Endothelial cell of umbilical vein (primary cell): ENCODE results near the gene TIFAB. TPM values are rescaled to one million over a fixed set of nuclear protein-coding genes. Genes with fewer than 3 reads are reported as not detected.

Experiments
- BruUV-seq: library from RNA; stranded (reverse); fragments of 400-500 nt; replicated peaks from 2 replicates; lab custom pipeline; 2021; lab: Mats Ljungman, UMichigan
- CTCF ChIA-PET: fragments of 300-600, 350-600 bp; sonication (Branson Sonifier 250); formaldehyde crosslinking; loops from one replicate; lab custom pipeline; 2021; ENCODE audit warnings: antibody characterized with exemption, inconsistent platforms; lab: Charles Lee
- POLR2A ChIA-PET: fragments of 300-600, 350-600 bp; sonication (Branson Sonifier 250); formaldehyde crosslinking; loops from one replicate; lab custom pipeline; 2021; ENCODE audit warnings: antibody characterized with exemption, inconsistent platforms; lab: Charles Lee
- DNase-seq: peaks from one replicate; pipeline ENCODE4 v3.0.0-alpha.2; 2011; ENCODE audit warnings: low read depth, low spot score
- FAIRE-seq: peaks from 2 replicates; lab custom pipeline; 2011; peaks lifted over from hg19 to GRCh38; lab: Jason Lieb, UNC
- H2AFZ ChIP-seq: 2 replicates; pipeline ENCODE4 v1.6.0; 2012; ENCODE audit warnings: low read depth, low read length, control low read depth, inconsistent platforms
- H3K27ac ChIP-seq: 2 replicates; pipeline ENCODE4 v1.5.1; 2011; ENCODE audit warnings: low read depth, mild to moderate bottlenecking, control low read depth, low read length, moderate library complexity; ENCODE audit not compliant: insufficient read depth
- H3K27me3 ChIP-seq, 2 experiments: 2 replicates each; pipeline versions ENCODE4 v1.6.0 to v1.6.1; 2011; ENCODE audit warnings: low read length in 2 of 2, mixed read lengths in 1 of 2; ENCODE audit not compliant: control insufficient read depth in 2 of 2, insufficient read depth in 2 of 2
- H3K36me3 ChIP-seq, 2 experiments: 2 replicates in 1 of 2; 3 replicates in 1 of 2; pipeline ENCODE4 v1.5.1; 2011; ENCODE audit warnings: low read length in 2 of 2, mild to moderate bottlenecking in 1 of 2, moderate library complexity in 1 of 2; ENCODE audit not compliant: control insufficient read depth in 2 of 2, insufficient read depth in 2 of 2; ENCODE audit errors: extremely low read depth in 1 of 2
- H3K4me1 ChIP-seq: 3 replicates; pipeline ENCODE4 v1.5.1; 2011; ENCODE audit warnings: mild to moderate bottlenecking, low read length; ENCODE audit not compliant: control insufficient read depth, insufficient read depth; ENCODE audit errors: extremely low read depth
- H3K4me2 ChIP-seq: 2 replicates; pipeline ENCODE4 v1.6.1; 2011; ENCODE audit warnings: low read length, control low read depth, mixed read lengths; ENCODE audit not compliant: insufficient read depth
- H3K4me3 ChIP-seq, 3 experiments: fragments of 200-600 bp in 1 of 3; sonication (generic), shearing (Covaris generic) in 1 of 3; replicated peaks in 1 of 3; 2 replicates each; pipeline ENCODE4 v1.5.1; 2011 to 2016; ENCODE audit warnings: control low read depth in 3 of 3, low read length in 3 of 3, mild to moderate bottlenecking in 2 of 3, inconsistent platforms in 1 of 3, low read depth in 1 of 3, moderate library complexity in 1 of 3; ENCODE audit not compliant: insufficient read depth in 1 of 3
- H3K79me2 ChIP-seq: 2 replicates; pipeline ENCODE4 v1.6.0; 2012; ENCODE audit warnings: low read length, inconsistent platforms; ENCODE audit not compliant: control insufficient read depth, insufficient read depth
- H3K9ac ChIP-seq: replicated peaks from 2 replicates; pipeline ENCODE3; 2011; ENCODE audit warnings: low read length, control low read depth; ENCODE audit not compliant: insufficient read depth; ENCODE audit errors: extremely low read depth
- H3K9me1 ChIP-seq: replicated peaks from 3 replicates; pipeline ENCODE4 v1.6.0; 2011; ENCODE audit warnings: mild to moderate bottlenecking, low read length; ENCODE audit not compliant: control insufficient read depth, insufficient read depth; ENCODE audit errors: extremely low read depth
- H3K9me3 ChIP-seq: replicated peaks from 2 replicates; pipeline ENCODE4 v1.5.1; 2012; ENCODE audit warnings: low read length, inconsistent platforms; ENCODE audit not compliant: control insufficient read depth, insufficient read depth
- H4K20me1 ChIP-seq: replicated peaks from 2 replicates; pipeline ENCODE3; 2011; ENCODE audit warnings: mild to moderate bottlenecking, low read length; ENCODE audit not compliant: control insufficient read depth, insufficient read depth; ENCODE audit errors: extremely low read depth
- EZH2 ChIP-seq: IDR thresholded peaks from 2 replicates; pipeline ENCODE4 v1.6.1; 2012; ENCODE audit warnings: borderline replicate concordance, low read depth, mild to moderate bottlenecking, moderate library complexity, low read length, inconsistent platforms; ENCODE audit not compliant: severe bottlenecking
- FOS ChIP-seq: IDR thresholded peaks from 2 replicates; pipeline ENCODE4 v1.6.1; 2011; ENCODE audit warnings: mild to moderate bottlenecking, low read length, moderate library complexity, borderline replicate concordance; ENCODE audit not compliant: insufficient read depth
- GATA2 ChIP-seq: IDR thresholded peaks from 2 replicates; pipeline ENCODE4 v1.7.0; 2011; ENCODE audit warnings: low read depth, mild to moderate bottlenecking, moderate library complexity, mixed read lengths, low read length; ENCODE audit not compliant: insufficient read length, insufficient read depth
- JUN ChIP-seq: IDR thresholded peaks from 2 replicates; pipeline ENCODE4 v1.6.1; 2011; ENCODE audit warnings: borderline replicate concordance, low read depth; ENCODE audit not compliant: insufficient read length, insufficient read depth
- MYC ChIP-seq: IDR thresholded peaks from one replicate; pipeline ENCODE4 v1.6.1; 2011; ENCODE audit warnings: mild to moderate bottlenecking, low read depth, low read length
- POLR2A ChIP-seq: IDR thresholded peaks from 2 replicates; pipeline ENCODE4 v1.6.1; 2012; ENCODE audit warnings: low read depth, mild to moderate bottlenecking, control low read depth, low read length
- POLR2AphosphoS5 ChIP-seq: IDR thresholded peaks from 2 replicates; pipeline ENCODE4 v1.6.1; 2012; ENCODE audit warnings: low read depth, mild to moderate bottlenecking, control low read depth, low read length, moderate library complexity; ENCODE audit not compliant: insufficient read depth
- dilution Hi-C: fragments of 300-500 bp; cut with MboI; formaldehyde crosslinking; loops from one replicate; pipeline ENCODE4 v1.15.0; 2019; ENCODE audit warnings: low sequenced_read_pairs; ENCODE audit not compliant: extremely low pct_ligation_motif_present
- intact Hi-C: fragments of 100-400 bp; cut with micrococcal nuclease; formaldehyde crosslinking; loops from one replicate; pipeline ENCODE4 v1.10.0; 2022
- polyA plus RNA-seq, 4 experiments: library from polyadenylated mRNA; depleted of rRNA in 3 of 4; stranded (reverse) in 3 of 4; unstranded in 1 of 4; fragments of >200 nt; gene quantifications; 2 replicates each; pipeline versions ENCODE4 v1.2.1 to v1.2.3, GENCODE V29; 2011 to 2012; ENCODE audit warnings: missing spikeins in 1 of 4
- total RNA-seq: library from RNA; stranded (reverse); gene quantifications from 2 replicates; pipeline ENCODE4 v1.2.3, GENCODE V29; 2021
- TF ChIP-seq, protein P1 (sequence below), 2 donors: IDR thresholded peaks; 1 replicate in 1 of 2; 2 replicates in 1 of 2; pipeline ENCODE4 v1.5.1; 2011; ENCODE audit warnings: low read length in 2 of 2, mild to moderate bottlenecking in 2 of 2, moderate library complexity in 2 of 2, control low read depth in 1 of 2, inconsistent platforms in 1 of 2, low read depth in 1 of 2; ENCODE audit not compliant: insufficient read depth in 1 of 2; ENCODE audit errors: extremely low read depth in 1 of 2
- TF ChIP-seq, protein P2 (sequence below): IDR thresholded peaks from 2 replicates; pipeline ENCODE4 v1.6.1; 2011; ENCODE audit not compliant: insufficient read depth, insufficient read length

TIFAB gene
- total and polyA plus RNA-seq, 2 donors (not counting 3 experiments of a cell fraction or from before 2014, with no cell fraction given) = not detected

DNA sequence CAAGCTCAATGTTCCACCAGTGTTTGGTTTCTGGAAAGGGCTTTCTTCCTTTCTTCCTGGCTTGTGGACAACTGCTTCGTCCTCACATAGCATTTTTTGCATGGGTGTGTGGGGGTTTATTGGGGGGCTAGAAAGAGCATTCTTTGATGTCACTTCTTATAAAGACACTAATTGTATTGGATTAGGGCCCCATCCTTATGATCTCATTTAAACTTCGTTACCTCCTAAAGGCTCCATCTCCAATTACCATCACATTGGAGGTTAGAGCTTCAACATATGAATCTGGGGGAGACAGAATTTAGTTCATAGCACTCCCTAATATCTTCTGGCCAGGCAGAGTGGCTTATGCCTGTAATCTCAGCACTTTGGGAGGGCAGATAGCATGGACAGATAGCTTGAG lies 47.1 kb downstream of the TIFAB start:
- ChIA-PET POLR2A (no interaction called here), CTCF (interaction anchor here (1.5 to 3.2 kb wide), 2 partner anchors 15 to 20 kb away, joined by 3 to 23 read pairs; no protein-coding TSS in a partner anchor)
- intact Hi-C loops = no loop called here
- Histone ChIP-seq H3K9ac (no peak overlapping the region), H2AFZ (no peak overlapping the region), H4K20me1 (no peaks in the 10 kb centered on the region), H3K9me3 (no peaks in the 10 kb centered on the region), H3K27ac (no peak overlapping the region), H3K4me1 (no peaks in the 10 kb centered on the region), H3K27me3 (peaks cover 3 to 22% of the 10 kb centered on the region in 2 experiments), H3K79me2 (no peaks in the 10 kb centered on the region), H3K9me1 (no peaks in the 10 kb centered on the region), H3K4me2 (no peak overlapping the region), H3K4me3 (no peak overlapping the region), H3K36me3 (no peaks in the 10 kb centered on the region)
- FAIRE-seq (no peak), DNase-seq (no peak)
- TF ChIP-seq POLR2A (no peak), POLR2AphosphoS5 (no peak), FOS (no peak)
- TF ChIP-seq, protein P1, sequence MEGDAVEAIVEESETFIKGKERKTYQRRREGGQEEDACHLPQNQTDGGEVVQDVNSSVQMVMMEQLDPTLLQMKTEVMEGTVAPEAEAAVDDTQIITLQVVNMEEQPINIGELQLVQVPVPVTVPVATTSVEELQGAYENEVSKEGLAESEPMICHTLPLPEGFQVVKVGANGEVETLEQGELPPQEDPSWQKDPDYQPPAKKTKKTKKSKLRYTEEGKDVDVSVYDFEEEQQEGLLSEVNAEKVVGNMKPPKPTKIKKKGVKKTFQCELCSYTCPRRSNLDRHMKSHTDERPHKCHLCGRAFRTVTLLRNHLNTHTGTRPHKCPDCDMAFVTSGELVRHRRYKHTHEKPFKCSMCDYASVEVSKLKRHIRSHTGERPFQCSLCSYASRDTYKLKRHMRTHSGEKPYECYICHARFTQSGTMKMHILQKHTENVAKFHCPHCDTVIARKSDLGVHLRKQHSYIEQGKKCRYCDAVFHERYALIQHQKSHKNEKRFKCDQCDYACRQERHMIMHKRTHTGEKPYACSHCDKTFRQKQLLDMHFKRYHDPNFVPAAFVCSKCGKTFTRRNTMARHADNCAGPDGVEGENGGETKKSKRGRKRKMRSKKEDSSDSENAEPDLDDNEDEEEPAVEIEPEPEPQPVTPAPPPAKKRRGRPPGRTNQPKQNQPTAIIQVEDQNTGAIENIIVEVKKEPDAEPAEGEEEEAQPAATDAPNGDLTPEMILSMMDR (IDR thresholded peaks at IDR 0.05; ENCODE audit: extremely low read depth in 1 of 2, insufficient read depth in 1 of 2, low read depth in 1 of 2, low read length in 2 of 2) = no peak
- BruUV-seq = no TSS peak
- dilution Hi-C loops = no loop called here

DNA sequence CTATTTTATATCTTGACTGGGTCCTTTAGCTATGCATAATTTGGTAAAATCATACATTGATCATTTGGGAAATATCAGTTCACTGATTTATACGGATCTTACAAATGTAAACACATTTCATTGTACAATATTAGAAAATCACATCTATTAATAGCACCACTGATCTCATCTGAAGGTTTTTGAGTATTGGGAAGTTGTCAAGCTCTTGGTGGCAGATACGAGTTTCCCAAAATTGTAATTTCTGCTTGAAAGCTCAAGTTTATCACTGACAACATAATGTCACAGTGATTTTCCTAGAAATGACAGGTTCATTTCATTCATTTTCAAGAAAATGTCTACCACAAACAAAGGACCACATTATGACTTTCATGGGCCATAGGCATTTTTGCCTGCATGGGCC lies 50.1 kb downstream of the TIFAB start:
- Histone ChIP-seq H3K4me2 (no peak overlapping the region), H3K9ac (no peak overlapping the region), H3K9me3 (no peaks in the 10 kb centered on the region), H3K79me2 (peaks cover 17% of the 10 kb centered on the region), H3K36me3 (no peaks in the 10 kb centered on the region), H3K4me1 (peaks cover 13% of the 10 kb centered on the region), H3K27me3 (peaks cover 3 to 15% of the 10 kb centered on the region in 2 experiments), H3K27ac (no peak overlapping the region), H2AFZ (no peak overlapping the region), H3K9me1 (no peaks in the 10 kb centered on the region), H3K4me3 (no peak overlapping the region), H4K20me1 (no peaks in the 10 kb centered on the region)
- CTCF ChIA-PET = interaction anchor here (1.0 to 2.1 kb wide), 6 partner anchors 9 to 152 kb away, joined by 3 to 7 read pairs (median 3); no protein-coding TSS in a partner anchor
- no peak for FAIRE-seq
- no peak for DNase-seq
- dilution Hi-C loops = no loop called here
- no TSS peak for BruUV-seq
- intact Hi-C loops = no loop called here
- POLR2A ChIA-PET = no interaction called here
- TF ChIP-seq JUN (no peak), GATA2 (no peak), POLR2A (no peak), FOS (no peak), MYC (no peak), POLR2AphosphoS5 (no peak), EZH2 (no peak)
- TF ChIP-seq, protein P2, sequence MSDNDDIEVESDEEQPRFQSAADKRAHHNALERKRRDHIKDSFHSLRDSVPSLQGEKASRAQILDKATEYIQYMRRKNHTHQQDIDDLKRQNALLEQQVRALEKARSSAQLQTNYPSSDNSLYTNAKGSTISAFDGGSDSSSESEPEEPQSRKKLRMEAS = no peak
- TF ChIP-seq, protein P1 (IDR thresholded peaks at IDR 0.05; ENCODE audit: extremely low read depth in 1 of 2, insufficient read depth in 1 of 2, low read depth in 1 of 2, low read length in 2 of 2) = no peak
